ENCODE data around the gene WDR33. TPM values are rescaled to one million over a fixed set of nuclear protein-coding genes. Genes with fewer than 3 reads are reported as not detected.

Gene WDR33
- total RNA-seq, 1 experiment from 2014 or later = 23.8 TPM

DNA sequence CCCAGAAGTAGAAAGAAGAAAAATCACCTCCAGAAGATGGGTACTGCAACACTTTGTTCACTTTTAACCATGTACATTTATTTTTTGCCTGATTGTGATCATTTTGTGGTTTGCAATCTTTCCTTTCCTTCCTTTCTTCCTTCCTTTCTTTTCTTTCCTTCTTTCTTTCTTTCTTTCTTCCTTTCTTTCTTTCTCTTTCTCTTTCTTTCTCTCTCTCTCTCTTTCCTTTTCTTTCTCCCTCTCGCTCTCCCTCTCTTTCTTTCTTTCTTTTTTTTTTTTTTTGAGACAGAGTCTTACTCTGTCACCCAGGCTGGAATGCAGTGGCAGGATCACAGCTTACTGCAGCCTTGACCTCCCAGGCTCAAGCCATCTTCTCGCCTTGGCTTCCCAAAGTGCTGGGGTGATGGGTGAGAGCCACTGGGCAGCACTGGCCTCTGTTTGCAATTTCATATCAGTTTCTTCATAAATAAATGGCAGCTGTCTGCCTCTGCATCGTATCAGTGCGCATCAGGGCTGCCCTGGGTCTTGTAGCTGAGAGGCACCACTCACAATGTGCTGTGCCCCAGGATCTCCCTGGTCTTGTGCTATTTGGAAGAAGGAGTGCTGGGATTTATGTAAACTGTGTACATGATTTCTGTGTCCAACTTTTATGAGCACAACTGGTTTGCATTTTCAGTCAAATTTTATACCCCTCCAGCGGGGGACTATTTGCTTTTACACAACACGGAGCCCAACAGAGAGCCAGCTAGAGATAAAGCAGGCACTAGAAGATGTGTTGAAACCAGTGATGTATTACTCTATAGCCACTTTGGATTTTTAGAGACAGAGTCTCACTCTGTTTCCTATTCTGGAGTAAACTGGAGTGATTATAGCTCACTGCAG, 128.8 kb downstream of the WDR33 start:
- in situ Hi-C loops (cut with HindIII; ENCODE audit: low pct_unique_long_range_greater_than_20kb, low sequenced_read_pairs) = no loop called here
- no peak for DNase-seq (ENCODE audit: low read depth)

DNA sequence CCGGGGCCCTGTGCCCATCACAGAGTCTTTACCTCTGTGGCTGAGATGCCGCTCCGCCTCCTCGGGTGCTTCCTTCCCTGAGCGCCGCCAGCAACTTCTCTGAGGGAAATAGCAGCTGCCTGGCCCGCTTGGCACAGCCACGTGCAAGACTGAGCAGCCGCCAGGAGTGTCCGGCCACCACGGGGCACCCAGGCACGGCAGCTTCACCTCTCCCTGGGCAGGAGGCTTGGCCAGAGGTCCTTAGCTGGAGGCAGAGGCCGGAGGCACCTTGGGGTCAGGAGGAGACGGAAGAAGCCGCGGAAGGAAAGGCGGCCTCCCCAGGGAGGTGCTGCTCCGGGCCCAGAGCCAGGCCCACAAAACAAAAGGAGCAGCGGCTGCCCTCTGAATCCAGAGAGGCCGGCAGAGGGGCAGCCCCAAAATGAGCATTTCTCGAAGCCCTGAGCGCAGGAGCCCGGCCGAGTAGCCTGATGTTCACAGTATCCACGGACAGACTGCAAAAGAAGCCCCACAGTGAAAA, 129.6 kb downstream of the WDR33 start:
- DNase-seq (ENCODE audit: low read depth) = no peak
- in situ Hi-C loops (cut with HindIII; ENCODE audit: low pct_unique_long_range_greater_than_20kb, low sequenced_read_pairs) = no loop called here

DNA sequence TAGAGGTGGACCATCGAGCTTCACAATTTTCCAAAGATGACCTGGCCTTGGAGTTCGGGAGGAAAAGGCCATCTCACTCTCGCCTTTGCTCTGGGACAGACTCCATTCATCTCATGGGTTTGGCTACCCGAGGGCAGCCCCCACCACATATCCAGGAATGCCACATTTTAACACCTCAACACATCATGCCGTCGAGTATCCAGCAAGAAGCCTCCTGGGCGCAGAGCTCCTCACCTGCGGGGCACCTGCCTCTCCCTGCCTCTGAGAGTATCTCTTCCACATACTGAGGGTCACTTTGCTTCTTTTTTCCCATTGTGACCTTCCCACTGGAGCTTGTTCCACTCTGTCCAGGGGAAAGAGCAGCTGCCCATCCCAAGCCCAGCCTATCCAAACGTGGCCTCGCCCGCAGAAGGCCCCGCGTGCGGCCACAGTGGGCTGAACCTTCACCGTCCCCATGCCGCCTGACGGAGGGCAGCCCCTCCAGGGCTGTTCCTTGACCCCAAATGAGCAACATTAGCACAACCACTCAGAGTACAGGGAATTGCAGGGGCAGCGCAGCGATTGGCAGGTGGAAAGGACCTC, 130.2 kb downstream of the WDR33 start:
- in situ Hi-C loops (cut with HindIII; ENCODE audit: low pct_unique_long_range_greater_than_20kb, low sequenced_read_pairs) = no loop called here
- DNase-seq (ENCODE audit: low read depth) = no peak

DNA sequence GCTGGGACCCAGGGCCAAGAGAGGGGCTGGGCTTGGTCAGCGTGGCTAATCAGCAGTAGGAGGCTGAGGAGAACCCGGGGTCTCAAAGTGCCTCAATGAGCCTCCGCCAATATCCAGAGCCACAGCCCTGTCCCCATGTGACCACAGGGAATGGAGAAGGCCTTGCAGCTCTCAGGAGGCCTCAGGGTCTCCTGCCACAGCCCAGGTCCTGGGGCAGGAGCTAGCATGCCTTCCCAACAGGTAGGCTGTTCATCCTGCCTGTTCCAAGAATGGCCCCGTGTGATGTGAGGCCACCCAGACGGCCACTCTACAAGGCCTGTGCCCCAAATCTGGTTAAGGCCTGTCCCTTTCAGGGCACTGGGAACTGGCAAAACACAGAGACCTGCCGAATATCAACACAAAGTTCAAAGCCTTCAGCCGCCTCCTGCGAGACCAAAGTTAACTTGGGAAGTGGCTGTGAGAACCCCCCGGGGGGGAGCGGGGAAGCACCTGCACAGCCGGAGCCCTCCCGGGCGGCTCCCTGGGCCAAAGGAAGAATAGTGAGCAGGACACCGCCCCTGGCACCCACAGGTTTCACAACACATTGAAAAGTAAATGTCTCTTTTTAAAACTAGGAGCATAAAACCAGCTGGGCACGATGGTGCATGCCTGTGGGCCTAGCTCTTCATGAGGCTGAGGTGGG, 131.2 kb downstream of the WDR33 start:
- in situ Hi-C loops (cut with HindIII; ENCODE audit: low pct_unique_long_range_greater_than_20kb, low sequenced_read_pairs) = no loop called here
- DNase-seq (ENCODE audit: low read depth) = no peak

DNA sequence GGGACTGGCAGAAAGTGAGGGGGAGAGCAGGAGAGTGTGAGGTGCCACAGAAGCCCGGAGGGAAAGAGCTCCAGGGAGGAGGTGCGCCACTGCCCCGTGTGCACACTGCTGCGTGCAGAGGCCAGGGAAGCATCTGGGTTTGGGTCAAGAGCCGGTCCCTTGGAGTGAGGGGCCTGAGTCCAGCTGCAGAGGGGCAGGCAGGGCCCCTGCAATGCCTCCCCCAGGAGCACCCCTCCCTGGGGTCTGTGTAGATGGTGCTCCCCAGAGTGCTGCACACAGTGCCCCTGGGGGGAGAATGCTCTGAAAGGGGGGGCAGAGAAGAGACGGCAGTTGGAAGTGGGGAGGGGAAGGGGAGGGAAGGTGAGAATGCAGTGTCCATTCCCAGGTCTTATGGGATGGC, 132.0 kb downstream of the WDR33 start:
- in situ Hi-C loops (cut with HindIII; ENCODE audit: low pct_unique_long_range_greater_than_20kb, low sequenced_read_pairs) = no loop called here
- DNase-seq (ENCODE audit: low read depth) = no peak

DNA sequence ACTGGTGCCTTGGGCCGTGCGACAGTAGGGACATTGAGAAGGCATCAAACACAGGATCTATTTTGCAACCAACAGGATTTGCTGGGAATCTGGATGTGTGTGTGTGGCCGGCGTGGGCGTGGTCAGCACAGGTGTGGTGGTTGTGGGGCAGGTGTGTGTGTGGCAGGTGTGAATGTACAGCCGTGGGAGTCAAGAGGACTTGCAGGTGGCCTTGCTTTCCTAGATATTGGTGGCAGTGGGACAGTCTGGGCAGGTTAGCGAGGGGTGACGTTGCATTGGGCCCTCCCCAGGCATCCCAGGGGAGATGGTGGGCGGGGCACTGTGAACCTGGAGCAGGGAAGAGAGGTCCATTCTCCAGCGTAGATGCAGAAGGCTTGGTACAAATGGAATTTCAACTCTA, 132.4 kb downstream of the WDR33 start:
- DNase-seq (ENCODE audit: low read depth) = no peak
- in situ Hi-C loops (cut with HindIII; ENCODE audit: low pct_unique_long_range_greater_than_20kb, low sequenced_read_pairs) = no loop called here

DNA sequence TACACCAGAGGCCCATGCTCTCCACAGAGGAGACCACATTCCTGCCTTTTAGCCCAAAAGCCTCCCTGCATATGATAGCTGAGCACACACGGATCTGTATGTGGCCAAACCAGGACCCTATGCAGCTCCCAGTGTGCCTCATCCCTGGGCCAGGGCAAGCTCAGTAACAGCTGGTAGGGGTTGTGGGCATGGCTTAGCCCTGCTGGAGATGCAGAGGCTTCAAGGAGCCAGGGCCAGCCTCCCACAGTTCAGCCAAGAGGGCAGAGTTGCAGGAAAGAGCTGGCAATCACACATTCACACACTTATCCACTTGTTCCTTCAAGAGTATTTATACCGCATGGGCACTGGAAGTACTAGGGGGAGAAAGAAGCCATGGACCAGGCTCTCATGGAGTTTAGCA, 134.1 kb downstream of the WDR33 start:
- in situ Hi-C loops (cut with HindIII; ENCODE audit: low pct_unique_long_range_greater_than_20kb, low sequenced_read_pairs) = no loop called here
- DNase-seq (ENCODE audit: low read depth) = no peak

DNA sequence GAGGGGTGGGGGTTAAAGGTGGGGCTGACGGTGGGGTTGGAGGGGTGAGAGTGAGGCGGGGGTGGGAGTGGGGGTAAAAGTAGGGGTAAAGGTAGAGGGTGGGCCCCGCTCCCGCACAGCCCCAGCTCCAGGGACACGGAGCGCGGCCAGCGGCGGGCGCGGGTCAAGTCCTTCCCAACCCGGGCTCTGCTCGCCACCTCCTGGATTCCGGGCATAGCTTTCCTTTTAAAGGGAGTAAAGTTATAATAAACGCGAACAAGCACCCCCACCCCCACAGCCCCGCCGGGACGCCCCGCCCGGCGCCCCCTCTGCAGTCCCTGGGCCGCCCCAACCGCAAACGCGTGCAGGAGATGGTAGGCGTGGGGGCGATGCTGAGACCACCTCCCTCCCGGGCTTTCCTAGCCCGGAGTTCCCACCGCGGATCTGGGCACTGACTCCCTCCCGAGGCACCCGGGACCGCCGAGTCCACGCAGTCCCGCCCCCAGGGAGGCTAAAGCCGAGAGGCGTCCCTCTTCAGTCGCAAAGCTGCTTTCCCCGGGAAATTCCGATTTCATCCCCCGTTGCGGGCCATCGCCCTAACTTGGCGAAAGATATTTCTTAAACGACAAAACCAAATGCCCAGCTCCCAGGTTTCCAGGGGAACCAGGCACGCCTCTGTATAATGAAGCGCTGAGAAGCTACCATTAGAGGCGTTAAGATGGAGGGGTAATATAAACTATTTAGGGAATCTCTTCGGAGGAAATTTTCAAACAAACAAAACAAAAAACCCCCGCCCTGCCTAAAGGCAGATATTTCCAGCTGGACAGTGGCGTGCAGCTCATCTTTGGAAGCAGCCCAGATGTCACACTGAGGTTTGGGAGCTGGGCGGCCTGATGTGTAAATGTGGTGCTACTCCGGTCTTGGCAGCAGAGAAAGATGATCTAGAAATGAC, 135.4 kb downstream of the WDR33 start, which contains the start of gene LIMS2:
TSS of gene LIMS2 (minus strand) at position 200 of the 931 bp plus-strand sequence. CDS start 506 bp downstream, outside the sequence.
- no peak for DNase-seq (ENCODE audit: low read depth)
- in situ Hi-C loops (cut with HindIII; ENCODE audit: low pct_unique_long_range_greater_than_20kb, low sequenced_read_pairs) = no loop called here

DNA sequence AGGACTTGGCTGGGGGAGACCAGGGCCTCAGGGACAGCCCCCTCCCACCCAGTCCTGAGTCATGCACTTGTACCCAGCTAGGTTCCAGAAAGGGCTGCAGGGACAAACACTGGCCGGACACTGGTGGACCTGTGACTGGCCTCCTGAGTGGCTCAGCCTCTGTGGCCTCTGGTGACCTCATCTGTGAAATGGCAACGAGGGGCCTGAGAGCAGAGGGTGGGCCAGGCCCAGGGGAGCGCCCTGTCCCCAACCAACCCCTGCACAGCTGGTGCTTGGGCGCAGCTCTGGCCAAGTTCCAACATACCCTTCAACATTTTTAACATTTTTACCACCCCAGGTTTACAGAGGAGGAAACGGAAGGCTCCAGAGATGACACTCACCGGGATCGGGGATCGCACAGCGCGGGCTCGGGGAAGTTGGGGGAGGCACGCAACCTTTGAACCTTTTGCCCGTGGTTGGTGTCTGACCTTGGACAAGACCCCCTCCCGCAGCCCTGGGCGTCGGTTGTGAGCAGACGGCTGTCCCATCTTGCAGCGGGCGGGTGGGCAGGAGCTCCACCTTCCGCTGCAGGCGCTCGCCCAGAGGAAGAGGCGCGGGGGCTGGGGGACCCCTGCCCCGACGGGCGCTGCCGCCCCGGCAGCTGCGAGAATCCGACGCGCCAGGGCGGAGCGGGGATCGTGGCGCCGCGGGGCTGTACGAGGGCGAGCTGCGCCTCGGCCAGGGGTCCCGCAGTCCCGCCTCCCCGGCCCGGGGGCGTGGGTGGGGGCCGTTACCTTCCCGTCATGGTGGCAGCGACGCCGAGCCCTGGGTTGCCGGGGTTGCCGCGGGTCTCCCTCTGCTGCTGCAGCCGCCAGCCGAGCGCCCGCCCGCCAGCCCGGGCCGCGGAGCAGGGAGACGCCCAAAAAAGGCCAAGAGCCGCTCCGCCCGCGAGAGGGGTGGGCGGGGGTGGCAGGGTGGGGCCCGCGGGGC, 136.4 kb downstream of the WDR33 start:
- no peak for DNase-seq (ENCODE audit: low read depth)
- in situ Hi-C loops (cut with HindIII; ENCODE audit: low pct_unique_long_range_greater_than_20kb, low sequenced_read_pairs) = no loop called here

DNA sequence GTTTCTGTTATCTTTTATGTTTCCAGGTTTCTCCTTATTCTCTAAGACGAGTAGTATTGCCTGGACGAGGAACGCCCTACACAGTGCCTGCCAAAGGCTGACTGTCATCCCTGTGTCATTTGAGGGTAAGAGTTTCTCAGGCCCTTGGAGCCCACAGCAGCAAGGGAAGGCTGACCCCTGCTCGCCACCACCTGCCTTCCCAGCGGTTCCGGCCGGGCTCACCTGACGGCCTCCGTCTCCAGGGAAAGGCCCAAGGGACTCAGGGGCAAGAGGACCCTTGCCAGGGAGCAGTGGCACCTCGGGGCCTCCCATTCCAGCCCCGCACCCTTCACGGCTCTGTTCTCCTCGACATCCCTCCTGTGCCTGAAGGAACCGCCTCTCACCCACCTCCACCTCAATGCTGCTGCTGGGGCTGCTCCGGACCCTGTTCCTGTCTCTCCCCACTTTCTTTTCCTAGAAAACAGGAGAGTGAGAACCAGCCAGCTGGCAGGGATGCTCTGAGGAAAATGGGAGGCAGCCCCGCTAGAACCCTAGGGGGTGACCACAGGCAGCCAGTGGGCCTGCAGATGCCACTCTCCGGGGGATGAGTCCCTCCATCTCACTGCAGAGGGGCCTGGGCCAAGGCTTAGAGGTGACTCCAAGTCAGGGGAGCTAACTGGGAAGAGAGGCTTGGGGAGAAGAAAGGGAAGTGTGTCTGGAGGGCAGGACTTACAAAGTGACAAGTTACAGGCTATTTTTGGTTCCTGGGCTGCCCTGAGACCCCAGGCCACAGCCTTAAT, 137.5 kb downstream of the WDR33 start:
- in situ Hi-C loops (cut with HindIII; ENCODE audit: low pct_unique_long_range_greater_than_20kb, low sequenced_read_pairs) = no loop called here
- no peak for DNase-seq (ENCODE audit: low read depth)

DNA sequence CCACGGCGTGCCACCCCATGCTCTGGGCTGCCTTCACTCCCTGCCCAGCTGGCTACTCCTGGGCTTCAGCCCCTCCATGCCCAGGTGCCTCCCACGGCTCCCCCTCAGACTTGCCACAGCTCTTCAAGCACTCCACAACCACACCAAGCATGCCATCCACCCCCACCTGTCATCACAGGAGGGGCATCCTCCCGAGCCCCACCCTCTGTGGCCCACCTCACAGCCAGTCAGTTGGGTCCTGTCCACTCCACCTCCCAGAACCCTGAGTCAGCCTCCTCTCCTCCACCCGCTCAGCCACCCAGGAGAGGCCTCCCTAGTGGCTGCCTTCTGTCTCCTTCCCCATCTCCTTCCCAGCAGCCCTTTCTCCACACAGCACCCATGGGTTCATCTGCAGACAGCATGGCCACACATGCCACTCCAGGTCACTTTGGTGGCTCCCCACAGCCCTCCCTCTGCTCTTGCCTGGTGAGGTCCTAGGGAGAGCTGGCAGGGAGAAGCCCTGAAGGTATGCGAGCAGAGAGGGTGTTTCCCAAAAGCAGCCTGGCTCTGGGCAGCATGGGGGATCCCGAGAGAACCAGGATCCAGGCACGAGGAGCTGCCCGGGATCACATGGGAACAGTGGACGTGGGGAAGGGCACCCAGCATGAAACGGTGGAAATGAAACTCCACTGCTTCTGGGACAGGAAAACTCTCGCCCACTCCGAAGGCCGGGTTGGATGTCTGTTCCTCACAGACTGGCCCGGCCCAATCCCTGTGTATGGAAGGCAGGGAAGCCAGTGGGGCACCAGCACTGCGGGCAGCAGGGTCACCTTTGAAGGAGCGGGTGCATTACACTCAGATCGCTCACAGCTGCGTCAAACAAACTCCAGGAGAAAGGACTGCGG, 138.4 kb downstream of the WDR33 start:
- in situ Hi-C loops (cut with HindIII; ENCODE audit: low pct_unique_long_range_greater_than_20kb, low sequenced_read_pairs) = no loop called here
- no peak for DNase-seq (ENCODE audit: low read depth)

DNA sequence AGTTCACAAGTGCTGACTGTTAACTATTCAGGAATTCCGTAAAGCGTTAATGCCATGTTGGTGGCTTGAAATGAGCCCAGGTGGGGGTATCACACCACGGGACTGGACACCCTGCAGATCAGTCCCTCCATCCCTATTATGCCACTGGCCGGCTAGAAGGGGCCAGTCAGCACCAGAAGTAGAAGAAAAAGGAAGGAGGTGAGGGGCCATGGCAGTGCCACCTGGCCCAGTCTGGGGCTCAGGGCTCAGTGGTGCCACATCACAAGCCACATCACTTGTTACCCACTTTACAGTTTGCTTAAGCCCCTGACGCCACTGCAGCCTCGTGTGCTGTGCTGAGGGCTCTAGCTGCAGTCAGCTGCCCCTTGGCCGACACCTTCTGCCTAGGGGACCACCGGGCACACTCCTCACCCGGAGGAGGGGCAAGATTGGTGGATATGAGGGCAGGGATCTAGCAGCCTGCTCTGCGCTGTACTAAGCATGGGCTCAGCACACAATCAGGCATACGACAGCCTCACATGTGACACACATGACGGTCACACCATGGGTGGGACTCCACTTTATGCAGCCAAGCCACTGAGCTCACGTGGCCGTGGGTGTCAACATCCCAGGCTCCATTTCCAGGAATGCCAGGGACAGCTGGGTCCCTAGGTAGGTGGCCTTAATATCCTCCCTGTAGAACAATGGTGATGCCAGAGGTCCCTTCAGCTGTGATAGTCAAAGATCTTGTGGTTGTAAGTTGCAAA, 139.2 kb downstream of the WDR33 start:
- no peak for DNase-seq (ENCODE audit: low read depth)
- in situ Hi-C loops (cut with HindIII; ENCODE audit: low pct_unique_long_range_greater_than_20kb, low sequenced_read_pairs) = no loop called here

DNA sequence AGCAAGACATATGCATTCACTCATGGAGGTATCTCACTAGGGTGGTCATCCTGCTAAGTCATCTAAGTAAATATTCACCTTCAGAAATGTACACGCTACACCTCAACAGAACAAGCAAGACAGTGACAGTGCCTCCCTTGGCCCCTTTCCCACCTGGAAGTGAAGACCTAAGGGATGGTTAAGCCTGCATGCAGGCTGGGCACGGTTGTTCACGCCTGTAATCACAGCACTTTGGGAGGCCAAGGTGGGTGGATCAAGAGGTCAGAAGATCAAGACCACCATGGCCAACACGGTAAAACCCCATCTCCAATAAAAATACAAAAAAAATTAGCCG, 140.0 kb downstream of the WDR33 start:
- in situ Hi-C loops (cut with HindIII; ENCODE audit: low pct_unique_long_range_greater_than_20kb, low sequenced_read_pairs) = no loop called here
- no peak for DNase-seq (ENCODE audit: low read depth)

DNA sequence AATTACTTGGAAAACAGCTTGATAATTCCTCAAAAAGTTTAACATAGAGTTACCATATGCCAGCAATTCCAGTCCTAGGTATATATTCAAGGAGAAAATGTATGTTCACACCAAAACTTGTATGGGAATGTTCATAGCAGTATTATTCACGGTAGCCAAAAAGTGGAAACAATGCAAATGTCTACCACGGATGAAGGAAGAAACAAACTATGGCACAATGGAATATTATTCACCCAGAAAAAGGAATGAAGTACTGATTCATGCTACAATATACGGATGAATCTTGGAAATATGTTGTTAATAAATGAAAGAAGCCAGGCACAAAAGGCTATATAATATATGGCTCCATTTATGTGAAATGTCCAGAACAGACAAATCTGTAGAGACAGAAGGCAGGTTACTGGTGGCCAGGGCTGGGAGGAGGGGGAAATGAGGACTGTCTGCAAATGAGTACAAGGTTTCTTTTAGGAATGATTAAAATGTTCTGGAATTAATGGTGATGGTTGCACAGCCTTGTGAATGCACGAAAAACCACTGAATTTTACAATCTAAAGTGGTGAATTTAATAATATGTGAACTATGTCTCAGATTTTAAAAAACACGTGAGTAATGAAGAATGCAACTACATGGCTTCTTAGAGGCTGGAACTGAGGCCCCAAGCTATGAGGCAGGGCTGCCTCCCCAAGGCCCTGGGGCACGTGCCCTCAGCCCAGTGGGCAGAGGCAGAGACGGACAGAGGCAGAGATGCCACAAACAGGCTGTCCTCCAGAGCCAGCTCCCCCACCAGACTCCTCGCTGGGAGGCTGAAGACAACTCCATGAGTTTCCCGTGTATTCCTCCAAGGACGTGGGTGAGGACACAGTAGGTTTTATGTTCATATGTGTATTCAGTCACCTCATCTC, 140.7 kb downstream of the WDR33 start:
- in situ Hi-C loops (cut with HindIII; ENCODE audit: low pct_unique_long_range_greater_than_20kb, low sequenced_read_pairs) = no loop called here
- no peak for DNase-seq (ENCODE audit: low read depth)
